Effector CD8-positive, alpha-beta T cell (primary cell): Measurements from ENCODE around the gene TELO2.

Source experiments
- DNase-seq: peaks from one replicate; lab custom pipeline; 2025; lab: John Stamatoyannopoulos, UW

Gene TELO2

DNA sequence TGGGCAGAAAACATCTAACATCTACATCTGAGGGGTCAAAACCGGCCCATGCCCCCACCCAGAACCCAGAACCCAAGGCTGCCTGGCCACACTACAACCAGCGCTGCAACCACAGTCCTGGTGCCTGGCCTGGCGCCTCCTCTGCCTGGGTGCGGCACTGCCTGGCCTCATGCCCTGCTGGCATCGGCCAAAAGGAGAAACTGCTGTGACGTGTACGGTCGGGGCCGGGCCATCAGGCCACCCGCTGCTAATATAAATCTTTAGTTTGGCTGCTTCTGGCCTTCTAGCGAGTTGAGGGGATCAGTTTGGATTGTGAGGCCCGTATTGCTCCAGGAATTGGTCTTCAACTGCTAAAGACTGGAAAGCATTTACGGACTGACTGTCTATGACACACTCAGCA lies 63.1 kb downstream of the TELO2 start:
- DNase-seq, result no peak

DNA sequence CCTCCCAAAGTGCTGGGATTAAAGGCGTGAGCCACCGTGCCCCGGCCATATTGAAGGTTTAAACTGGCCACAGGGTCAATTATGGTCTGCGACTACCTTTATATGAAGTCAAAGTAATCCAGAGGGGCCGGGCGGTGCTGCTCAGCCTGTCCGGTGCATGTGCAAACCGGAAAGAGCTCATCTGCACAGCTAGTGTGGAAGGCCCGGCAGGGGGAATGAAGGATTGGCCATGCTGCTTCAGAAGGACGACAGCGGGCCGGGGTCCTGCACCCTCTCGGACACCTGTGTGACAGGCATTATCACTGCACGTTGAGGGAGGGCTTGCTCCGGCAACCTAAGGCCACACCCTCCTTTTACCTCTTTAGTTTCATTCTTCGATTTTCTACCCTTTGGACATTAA lies 63.9 kb downstream of the TELO2 start:
- no peak for DNase-seq

GRCh38 chr16:1557576-1557975 lies 64.4 kb downstream of the TELO2 start:
- no peak for DNase-seq

- no peak for DNase-seq
Observed at GRCh38 chr16:1559446-1559975, 66.4 kb downstream of the TELO2 start.
